Endothelial cell of umbilical vein (primary cell): Measurements from ENCODE around the gene IPO11. TPM values are rescaled to one million over a fixed set of nuclear protein-coding genes. Genes with fewer than 3 reads are reported as not detected.

ENCODE experiments used
- BruUV-seq: library from RNA; stranded (reverse); fragments of 400-500 nt; replicated peaks from 2 replicates; lab custom pipeline; 2021; lab: Mats Ljungman, UMichigan
- CTCF ChIA-PET: fragments of 300-600, 350-600 bp; sonication (Branson Sonifier 250); formaldehyde crosslinking; loops from one replicate; lab custom pipeline; 2021; ENCODE audit warnings: antibody characterized with exemption, inconsistent platforms; lab: Charles Lee
- POLR2A ChIA-PET: fragments of 300-600, 350-600 bp; sonication (Branson Sonifier 250); formaldehyde crosslinking; loops from one replicate; lab custom pipeline; 2021; ENCODE audit warnings: antibody characterized with exemption, inconsistent platforms; lab: Charles Lee
- DNase-seq: peaks from one replicate; pipeline ENCODE4 v3.0.0-alpha.2; 2011; ENCODE audit warnings: low read depth, low spot score
- FAIRE-seq: peaks from 2 replicates; lab custom pipeline; 2011; peaks lifted over from hg19 to GRCh38; lab: Jason Lieb, UNC
- H2AFZ ChIP-seq: 2 replicates; pipeline ENCODE4 v1.6.0; 2012; ENCODE audit warnings: low read depth, low read length, control low read depth, inconsistent platforms
- H3K27ac ChIP-seq: 2 replicates; pipeline ENCODE4 v1.5.1; 2011; ENCODE audit warnings: low read depth, mild to moderate bottlenecking, control low read depth, low read length, moderate library complexity; ENCODE audit not compliant: insufficient read depth
- H3K27me3 ChIP-seq, 2 experiments: 2 replicates each; pipeline versions ENCODE4 v1.6.0 to v1.6.1; 2011; ENCODE audit warnings: low read length in 2 of 2, mixed read lengths in 1 of 2; ENCODE audit not compliant: control insufficient read depth in 2 of 2, insufficient read depth in 2 of 2
- H3K36me3 ChIP-seq, 2 experiments: 2 replicates in 1 of 2; 3 replicates in 1 of 2; pipeline ENCODE4 v1.5.1; 2011; ENCODE audit warnings: low read length in 2 of 2, mild to moderate bottlenecking in 1 of 2, moderate library complexity in 1 of 2; ENCODE audit not compliant: control insufficient read depth in 2 of 2, insufficient read depth in 2 of 2; ENCODE audit errors: extremely low read depth in 1 of 2
- H3K4me1 ChIP-seq: 3 replicates; pipeline ENCODE4 v1.5.1; 2011; ENCODE audit warnings: mild to moderate bottlenecking, low read length; ENCODE audit not compliant: control insufficient read depth, insufficient read depth; ENCODE audit errors: extremely low read depth
- H3K4me2 ChIP-seq: 2 replicates; pipeline ENCODE4 v1.6.1; 2011; ENCODE audit warnings: low read length, control low read depth, mixed read lengths; ENCODE audit not compliant: insufficient read depth
- H3K4me3 ChIP-seq, 3 experiments: fragments of 200-600 bp in 1 of 3; sonication (generic), shearing (Covaris generic) in 1 of 3; replicated peaks in 1 of 3; 2 replicates each; pipeline ENCODE4 v1.5.1; 2011 to 2016; ENCODE audit warnings: control low read depth in 3 of 3, low read length in 3 of 3, mild to moderate bottlenecking in 2 of 3, inconsistent platforms in 1 of 3, low read depth in 1 of 3, moderate library complexity in 1 of 3; ENCODE audit not compliant: insufficient read depth in 1 of 3
- H3K79me2 ChIP-seq: 2 replicates; pipeline ENCODE4 v1.6.0; 2012; ENCODE audit warnings: low read length, inconsistent platforms; ENCODE audit not compliant: control insufficient read depth, insufficient read depth
- H3K9ac ChIP-seq: replicated peaks from 2 replicates; pipeline ENCODE3; 2011; ENCODE audit warnings: low read length, control low read depth; ENCODE audit not compliant: insufficient read depth; ENCODE audit errors: extremely low read depth
- H3K9me1 ChIP-seq: replicated peaks from 3 replicates; pipeline ENCODE4 v1.6.0; 2011; ENCODE audit warnings: mild to moderate bottlenecking, low read length; ENCODE audit not compliant: control insufficient read depth, insufficient read depth; ENCODE audit errors: extremely low read depth
- H3K9me3 ChIP-seq: replicated peaks from 2 replicates; pipeline ENCODE4 v1.5.1; 2012; ENCODE audit warnings: low read length, inconsistent platforms; ENCODE audit not compliant: control insufficient read depth, insufficient read depth
- H4K20me1 ChIP-seq: replicated peaks from 2 replicates; pipeline ENCODE3; 2011; ENCODE audit warnings: mild to moderate bottlenecking, low read length; ENCODE audit not compliant: control insufficient read depth, insufficient read depth; ENCODE audit errors: extremely low read depth
- CTCF ChIP-seq, 2 donors: IDR thresholded peaks; 1 replicate in 1 of 2; 2 replicates in 1 of 2; pipeline ENCODE4 v1.5.1; 2011; ENCODE audit warnings: low read length in 2 of 2, mild to moderate bottlenecking in 2 of 2, moderate library complexity in 2 of 2, control low read depth in 1 of 2, inconsistent platforms in 1 of 2, low read depth in 1 of 2; ENCODE audit not compliant: insufficient read depth in 1 of 2; ENCODE audit errors: extremely low read depth in 1 of 2
- EZH2 ChIP-seq: IDR thresholded peaks from 2 replicates; pipeline ENCODE4 v1.6.1; 2012; ENCODE audit warnings: borderline replicate concordance, low read depth, mild to moderate bottlenecking, moderate library complexity, low read length, inconsistent platforms; ENCODE audit not compliant: severe bottlenecking
- FOS ChIP-seq: IDR thresholded peaks from 2 replicates; pipeline ENCODE4 v1.6.1; 2011; ENCODE audit warnings: mild to moderate bottlenecking, low read length, moderate library complexity, borderline replicate concordance; ENCODE audit not compliant: insufficient read depth
- GATA2 ChIP-seq: IDR thresholded peaks from 2 replicates; pipeline ENCODE4 v1.7.0; 2011; ENCODE audit warnings: low read depth, mild to moderate bottlenecking, moderate library complexity, mixed read lengths, low read length; ENCODE audit not compliant: insufficient read length, insufficient read depth
- JUN ChIP-seq: IDR thresholded peaks from 2 replicates; pipeline ENCODE4 v1.6.1; 2011; ENCODE audit warnings: borderline replicate concordance, low read depth; ENCODE audit not compliant: insufficient read length, insufficient read depth
- MYC ChIP-seq: IDR thresholded peaks from one replicate; pipeline ENCODE4 v1.6.1; 2011; ENCODE audit warnings: mild to moderate bottlenecking, low read depth, low read length
- POLR2A ChIP-seq: IDR thresholded peaks from 2 replicates; pipeline ENCODE4 v1.6.1; 2012; ENCODE audit warnings: low read depth, mild to moderate bottlenecking, control low read depth, low read length
- POLR2AphosphoS5 ChIP-seq: IDR thresholded peaks from 2 replicates; pipeline ENCODE4 v1.6.1; 2012; ENCODE audit warnings: low read depth, mild to moderate bottlenecking, control low read depth, low read length, moderate library complexity; ENCODE audit not compliant: insufficient read depth
- dilution Hi-C: fragments of 300-500 bp; cut with MboI; formaldehyde crosslinking; loops from one replicate; pipeline ENCODE4 v1.15.0; 2019; ENCODE audit warnings: low sequenced_read_pairs; ENCODE audit not compliant: extremely low pct_ligation_motif_present
- intact Hi-C: fragments of 100-400 bp; cut with micrococcal nuclease; formaldehyde crosslinking; loops from one replicate; pipeline ENCODE4 v1.10.0; 2022
- polyA plus RNA-seq, 4 experiments: library from polyadenylated mRNA; depleted of rRNA in 3 of 4; stranded (reverse) in 3 of 4; unstranded in 1 of 4; fragments of >200 nt; gene quantifications; 2 replicates each; pipeline versions ENCODE4 v1.2.1 to v1.2.3, GENCODE V29; 2011 to 2012; ENCODE audit warnings: missing spikeins in 1 of 4
- total RNA-seq: library from RNA; stranded (reverse); gene quantifications from 2 replicates; pipeline ENCODE4 v1.2.3, GENCODE V29; 2021
- TF ChIP-seq, protein P1 (sequence below): IDR thresholded peaks from 2 replicates; pipeline ENCODE4 v1.6.1; 2011; ENCODE audit not compliant: insufficient read depth, insufficient read length

IPO11 gene
- total and polyA plus RNA-seq, 2 donors (not counting 3 experiments of a cell fraction or from before 2014, with no cell fraction given), result 38.5 to 80.9 TPM

DNA sequence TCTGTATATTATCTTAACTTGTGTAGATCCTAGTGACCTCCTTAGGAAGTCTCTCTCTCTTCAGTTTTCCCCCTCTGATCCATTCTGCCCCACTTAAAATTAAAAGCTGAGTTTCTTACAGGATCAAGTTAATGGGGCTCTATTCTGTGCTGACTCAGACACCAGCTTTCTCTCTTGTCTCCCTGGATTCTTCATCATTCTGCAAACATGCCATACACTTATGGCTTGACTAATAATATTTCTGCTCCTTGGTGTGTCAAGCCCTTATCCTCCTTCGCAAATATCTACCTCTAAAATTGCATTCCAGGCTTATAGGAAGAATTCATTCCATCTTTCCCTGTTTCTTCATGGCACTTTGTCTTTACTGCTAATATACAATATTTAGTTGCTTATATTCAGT lies 184.1 kb downstream of the IPO11 start:
- peaks cover 16% of the 10 kb centered on the region for H3K4me1 ChIP-seq
- H3K36me3 ChIP-seq, result peaks cover 6 to 10% of the 10 kb centered on the region in 2 experiments
- H3K9ac ChIP-seq, result no peak overlapping the region
- TF ChIP-seq JUN (no peak), FOS (no peak), MYC (no peak), EZH2 (no peak), POLR2A (no peak), CTCF (IDR thresholded peaks at IDR 0.05; ENCODE audit: extremely low read depth in 1 of 2, insufficient read depth in 1 of 2, low read depth in 1 of 2, low read length in 2 of 2) (no peak), GATA2 (no peak), POLR2AphosphoS5 (no peak)
- TF ChIP-seq, protein P1, sequence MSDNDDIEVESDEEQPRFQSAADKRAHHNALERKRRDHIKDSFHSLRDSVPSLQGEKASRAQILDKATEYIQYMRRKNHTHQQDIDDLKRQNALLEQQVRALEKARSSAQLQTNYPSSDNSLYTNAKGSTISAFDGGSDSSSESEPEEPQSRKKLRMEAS, result no peak
- H3K27ac ChIP-seq, result no peak overlapping the region
- H3K9me1 ChIP-seq, result no peaks in the 10 kb centered on the region
- dilution Hi-C loops (no loop called here), intact Hi-C loops (no loop called here)
- FAIRE-seq, result no peak
- H3K9me3 ChIP-seq, result no peaks in the 10 kb centered on the region
- BruUV-seq, result no TSS peak
- H3K27me3 ChIP-seq, result no peaks in the 10 kb centered on the region
- no peak for DNase-seq
- H3K79me2 ChIP-seq, result peaks cover 47% of the 10 kb centered on the region
- no peak overlapping the region for H3K4me3 ChIP-seq
- H2AFZ ChIP-seq, result no peak overlapping the region
- peaks cover 3% of the 10 kb centered on the region for H4K20me1 ChIP-seq
- POLR2A ChIA-PET, result interaction anchor here (0.7 kb wide), 1 partner anchor 79 kb away, joined by 4 read pairs; no protein-coding TSS in a partner anchor
- CTCF ChIA-PET, result interaction anchor here (0.7 to 1.9 kb wide), 2 partner anchors 10 to 137 kb away, joined by 4 to 9 read pairs; no protein-coding TSS in a partner anchor
- H3K4me2 ChIP-seq, result no peak overlapping the region
